NCI-H1092 (cell line): ENCODE measurements around the gene CXCL13.
A peak's percentile ranks its signal among the peaks of the same experiment; 100 is the strongest.
"Not testable (repeated sequence)": the region's sequence is repeated elsewhere in the genome, so short reads cannot be mapped to it uniquely, and the experiment has no call there.

ENCODE experiments used
- DNase-seq: peaks from one replicate; lab custom pipeline; 2025; lab: John Stamatoyannopoulos, UW

CXCL13 gene

GRCh38 chr4:77601614-77602187 lies 3.9 kb upstream of the CXCL13 start:
- no peak for DNase-seq

GRCh38 chr4:77613267-77613666 lies 7.6 kb downstream of the CXCL13 start:
- DNase-seq = no peak

- no peak for DNase-seq
Measured at GRCh38 chr4:77615153-77615552, 9.5 kb downstream of the CXCL13 start.

GRCh38 chr4:77617203-77617602 lies 11.6 kb downstream of the CXCL13 start:
- no peak for DNase-seq

- peak; percentile 64 for DNase-seq
Measured at GRCh38 chr4:77618383-77619241, 13.0 kb downstream of the CXCL13 start.

- no peak for DNase-seq
Measured at GRCh38 chr4:77619408-77619807, 13.8 kb downstream of the CXCL13 start.

GRCh38 chr4:77621254-77621653 lies 15.6 kb downstream of the CXCL13 start:
- DNase-seq = no peak

- no peak for DNase-seq
Measured at GRCh38 chr4:77623091-77623490, 17.5 kb downstream of the CXCL13 start.

- no peak for DNase-seq
Measured at GRCh38 chr4:77624213-77624612, 18.6 kb downstream of the CXCL13 start.

- no peak for DNase-seq
Measured at GRCh38 chr4:77625485-77625884, 19.9 kb downstream of the CXCL13 start.

GRCh38 chr4:77629885-77630284 lies 24.3 kb downstream of the CXCL13 start:
- no peak for DNase-seq

GRCh38 chr4:77631276-77631675 lies 25.7 kb downstream of the CXCL13 start:
- no peak for DNase-seq

GRCh38 chr4:77634132-77634785 lies 28.6 kb downstream of the CXCL13 start:
- no peak for DNase-seq

GRCh38 chr4:77635246-77635645 lies 29.6 kb downstream of the CXCL13 start:
- DNase-seq = no peak

GRCh38 chr4:77635876-77636275 lies 30.3 kb downstream of the CXCL13 start:
- DNase-seq = no peak

- DNase-seq = no peak
Measured at GRCh38 chr4:77636902-77637301, 31.3 kb downstream of the CXCL13 start.

GRCh38 chr4:77644069-77644468 lies 38.4 kb downstream of the CXCL13 start:
- DNase-seq = not testable (repeated sequence)

GRCh38 chr4:77650787-77651186 lies 45.2 kb downstream of the CXCL13 start:
- DNase-seq = no peak

- DNase-seq = no peak
Measured at GRCh38 chr4:77651820-77652219, 46.2 kb downstream of the CXCL13 start.

GRCh38 chr4:77652237-77652897 lies 46.7 kb downstream of the CXCL13 start:
- DNase-seq = no peak

GRCh38 chr4:77653162-77653758 lies 47.6 kb downstream of the CXCL13 start:
- DNase-seq = no peak

GRCh38 chr4:77660318-77660717 lies 54.7 kb downstream of the CXCL13 start:
- DNase-seq = not testable (repeated sequence)
